ENCODE results near the gene SPIRE2.
A peak's percentile ranks its signal among the peaks of the same experiment; 100 is the strongest.
"Not testable (repeated sequence)": the region's sequence is repeated elsewhere in the genome, so short reads cannot be mapped to it uniquely, and the experiment has no call there.

SPIRE2 gene

DNA sequence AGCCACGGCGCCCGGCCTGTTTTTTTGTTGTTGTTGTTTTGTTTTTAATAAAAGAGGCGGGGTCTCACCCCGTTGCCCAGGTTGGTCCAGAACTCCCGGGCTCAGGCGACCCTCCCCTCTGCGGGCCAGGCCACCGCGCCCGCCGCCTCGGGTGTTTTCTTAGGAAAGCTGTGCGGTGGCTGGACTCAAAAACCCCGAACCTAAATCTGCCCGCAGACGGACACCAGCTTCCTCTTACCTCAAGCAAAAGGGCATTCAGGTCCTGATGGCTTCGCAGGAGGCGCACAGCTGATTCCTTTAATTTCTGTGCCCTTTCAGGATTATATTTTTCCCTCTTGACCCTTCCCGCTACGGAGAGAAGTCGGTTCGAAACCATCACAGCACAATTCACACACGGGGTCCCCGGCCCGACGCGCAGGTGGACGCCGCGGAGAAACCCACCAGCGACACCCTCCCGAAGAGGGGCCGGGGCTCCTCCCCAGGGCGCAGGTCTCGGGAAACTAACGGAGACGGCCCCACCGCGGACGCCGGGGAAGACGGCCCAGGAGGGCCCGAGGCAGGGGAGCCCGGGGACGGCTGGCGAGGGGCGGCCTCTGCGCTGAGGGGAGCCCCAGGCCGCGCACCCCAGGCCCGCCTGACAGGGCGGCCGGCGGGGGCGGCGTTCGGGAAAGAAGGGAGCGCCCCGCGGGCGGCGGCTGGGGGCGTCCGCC is 12.5 kb upstream of the SPIRE2 start:
- no peak for DNase-seq

DNA sequence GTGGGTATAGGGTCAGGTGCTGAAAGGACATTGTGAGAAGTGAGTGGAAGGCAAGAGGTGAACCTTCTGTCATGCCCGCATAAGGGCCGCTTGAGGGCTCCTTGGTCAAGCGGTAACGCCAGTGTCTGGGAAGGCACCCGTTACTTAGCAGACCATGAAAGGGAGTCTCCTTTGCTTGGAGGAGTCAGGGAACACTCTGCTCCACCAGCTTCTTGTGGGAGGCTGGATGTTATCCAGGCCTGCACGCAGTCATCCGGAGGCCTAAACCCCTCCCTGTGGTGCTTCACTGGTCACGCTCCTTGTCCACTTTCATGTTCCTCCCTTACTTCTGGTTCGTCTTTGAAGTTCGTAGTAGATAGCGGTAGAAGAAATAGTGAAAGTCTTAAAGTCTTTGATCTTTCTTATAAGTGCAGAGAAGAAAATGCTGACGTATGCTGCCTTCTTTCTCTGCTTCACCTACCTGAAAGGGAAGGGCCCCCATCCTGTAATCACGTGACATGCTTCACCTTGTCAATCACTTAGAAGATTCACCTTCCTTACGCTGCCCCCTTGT is 9.3 kb upstream of the SPIRE2 start:
- not testable (repeated sequence) for DNase-seq

DNA sequence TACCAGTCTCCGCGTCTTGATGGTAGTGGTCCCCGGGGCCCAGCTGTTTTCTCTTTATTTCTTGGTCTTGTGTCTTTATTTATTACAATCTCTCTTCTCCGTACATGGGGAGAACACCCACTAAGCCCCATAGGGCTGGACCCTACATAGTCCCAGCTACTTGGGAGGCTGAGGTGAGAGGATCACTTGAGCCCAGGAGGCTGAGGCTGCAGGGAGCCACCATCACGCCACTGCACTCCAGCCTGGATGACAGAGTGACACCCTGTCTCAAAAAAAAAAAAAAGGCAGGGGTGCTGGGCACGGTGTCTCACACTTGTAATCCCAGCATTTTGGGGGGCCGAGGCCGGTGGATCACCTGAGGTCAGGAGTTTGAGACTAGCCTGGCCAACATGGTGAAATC is 8.8 kb upstream of the SPIRE2 start:
- not testable (repeated sequence) for DNase-seq

DNA sequence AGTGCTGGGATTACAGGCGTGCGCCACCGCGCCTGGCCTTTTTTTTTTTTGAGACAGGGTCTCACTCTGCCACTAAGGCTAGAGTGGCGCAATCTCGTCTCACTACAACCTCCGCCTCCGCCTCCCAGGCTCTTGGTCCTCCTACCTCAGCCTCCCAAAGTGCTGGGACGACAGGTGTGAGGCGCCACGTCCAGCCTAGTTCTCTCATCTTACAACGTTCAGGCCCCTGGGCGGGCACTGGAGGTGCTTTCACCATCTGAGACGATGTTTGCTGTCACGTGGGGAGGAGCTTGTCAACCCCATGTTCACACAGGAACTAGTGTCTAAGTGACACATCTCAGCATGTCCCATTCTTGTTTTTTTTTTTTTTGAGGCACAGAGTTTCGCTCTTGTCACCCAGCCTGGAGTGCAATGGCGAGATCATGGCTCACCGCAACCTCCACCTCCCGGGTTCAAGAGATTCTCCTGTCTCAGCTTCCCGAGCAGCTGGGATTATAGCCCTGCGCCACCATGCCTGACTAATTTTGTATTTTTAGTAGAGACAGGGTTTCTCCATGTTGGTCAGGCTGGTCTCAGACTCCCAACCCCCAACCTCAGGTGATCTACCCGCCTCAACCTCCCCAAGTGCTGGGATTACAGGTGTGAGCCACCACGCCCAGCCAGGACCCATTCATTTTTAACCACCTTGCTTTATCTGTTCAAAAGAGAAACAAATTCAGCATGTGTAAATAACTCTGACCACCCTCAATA is 6.7 kb upstream of the SPIRE2 start:
- no peak for DNase-seq

DNA sequence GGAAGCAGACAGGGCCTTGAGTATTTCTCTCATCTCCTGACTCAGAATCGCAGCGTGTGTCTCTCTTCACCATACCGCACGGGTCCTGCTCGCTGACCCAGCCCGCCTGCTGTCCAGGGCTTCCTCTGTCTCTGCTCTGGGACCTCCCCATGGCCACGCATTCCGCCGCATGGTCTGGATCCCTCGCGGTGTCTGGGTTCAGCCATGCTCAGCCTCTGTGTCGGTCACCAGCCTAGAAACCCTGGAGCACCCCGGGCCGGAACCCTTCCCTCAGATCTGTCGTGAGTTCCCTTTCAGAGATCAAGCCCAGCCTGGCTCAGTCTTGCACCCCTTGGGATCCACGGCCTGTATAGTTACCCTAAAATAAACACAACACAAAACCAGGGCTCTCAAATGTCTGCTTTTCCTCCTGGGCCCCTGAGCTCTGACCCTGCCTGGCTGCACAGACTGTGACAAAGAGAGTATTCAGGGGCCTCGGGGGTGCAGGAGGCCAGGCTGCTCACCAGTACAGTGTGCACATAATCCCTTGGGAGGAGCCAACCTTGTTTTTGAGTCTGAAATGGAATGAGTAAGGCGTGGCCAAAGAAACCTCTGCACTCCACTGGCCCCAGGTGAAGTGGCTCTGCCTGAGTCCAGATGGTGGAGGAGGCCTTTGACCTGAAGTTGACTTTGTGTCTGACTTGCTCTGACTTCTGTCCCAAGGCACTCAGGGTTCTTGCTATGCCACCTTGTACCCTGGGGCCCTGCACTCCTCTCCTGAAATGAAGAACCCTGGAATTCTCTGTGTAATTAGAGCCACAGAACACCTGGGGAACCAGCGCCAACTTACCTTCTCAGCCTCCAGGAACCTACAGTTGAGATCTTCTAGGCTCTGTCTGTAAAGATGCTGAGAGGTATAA is 5.8 kb upstream of the SPIRE2 start:
- no peak for DNase-seq

DNA sequence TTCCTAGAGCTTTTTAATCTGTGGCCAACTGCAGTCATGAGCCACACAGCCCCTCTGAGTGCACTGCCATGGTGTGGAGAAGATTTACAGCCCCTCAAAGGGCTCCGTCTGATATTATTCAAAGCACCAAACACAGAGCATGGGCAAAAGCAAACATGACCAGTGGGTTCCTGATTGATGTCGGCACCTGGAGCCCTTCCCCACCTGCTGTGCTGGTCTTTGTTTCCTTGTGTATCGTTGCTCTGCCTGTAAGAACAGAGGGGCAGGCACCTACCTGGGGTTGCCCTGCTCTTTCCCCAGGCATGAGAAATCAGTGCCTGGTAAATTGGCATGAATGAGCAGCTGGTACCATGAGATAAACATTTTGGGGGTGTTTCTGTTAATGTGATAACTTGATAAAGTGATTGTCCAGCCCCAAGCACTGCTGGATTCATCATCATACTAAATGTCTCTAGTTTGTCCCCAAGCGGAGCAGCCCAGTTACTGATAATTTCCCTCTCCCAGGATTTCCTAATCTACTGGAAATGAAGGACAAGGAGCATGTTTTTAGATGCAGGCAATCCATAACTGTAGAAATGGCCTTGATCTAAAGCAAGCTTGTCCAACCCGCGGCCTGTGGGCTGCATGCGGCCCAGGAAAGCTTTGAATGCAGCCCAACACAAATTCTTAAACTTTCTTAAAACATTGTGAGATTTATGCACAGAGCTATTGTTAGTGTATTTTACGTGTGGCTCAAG is 5.0 kb upstream of the SPIRE2 start:
- peak in 1 of 2 experiments; percentile 30 for DNase-seq

DNA sequence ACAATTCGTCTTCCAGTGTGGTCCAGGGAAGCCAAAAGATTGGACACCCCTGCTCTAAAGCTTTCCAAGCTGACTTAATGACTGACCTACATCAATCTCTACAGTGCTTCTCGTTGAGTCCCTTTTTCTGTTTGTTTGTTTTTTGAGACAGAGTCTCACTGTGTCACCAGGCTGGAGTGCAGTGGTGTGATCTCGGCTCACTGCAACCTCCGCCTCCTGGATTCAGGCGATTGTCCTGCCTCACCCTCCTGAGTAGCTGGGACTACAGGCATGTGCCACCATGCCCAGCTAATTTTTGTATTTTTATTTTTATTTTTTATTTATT is 4.5 kb upstream of the SPIRE2 start:
- not testable (repeated sequence) for DNase-seq

DNA sequence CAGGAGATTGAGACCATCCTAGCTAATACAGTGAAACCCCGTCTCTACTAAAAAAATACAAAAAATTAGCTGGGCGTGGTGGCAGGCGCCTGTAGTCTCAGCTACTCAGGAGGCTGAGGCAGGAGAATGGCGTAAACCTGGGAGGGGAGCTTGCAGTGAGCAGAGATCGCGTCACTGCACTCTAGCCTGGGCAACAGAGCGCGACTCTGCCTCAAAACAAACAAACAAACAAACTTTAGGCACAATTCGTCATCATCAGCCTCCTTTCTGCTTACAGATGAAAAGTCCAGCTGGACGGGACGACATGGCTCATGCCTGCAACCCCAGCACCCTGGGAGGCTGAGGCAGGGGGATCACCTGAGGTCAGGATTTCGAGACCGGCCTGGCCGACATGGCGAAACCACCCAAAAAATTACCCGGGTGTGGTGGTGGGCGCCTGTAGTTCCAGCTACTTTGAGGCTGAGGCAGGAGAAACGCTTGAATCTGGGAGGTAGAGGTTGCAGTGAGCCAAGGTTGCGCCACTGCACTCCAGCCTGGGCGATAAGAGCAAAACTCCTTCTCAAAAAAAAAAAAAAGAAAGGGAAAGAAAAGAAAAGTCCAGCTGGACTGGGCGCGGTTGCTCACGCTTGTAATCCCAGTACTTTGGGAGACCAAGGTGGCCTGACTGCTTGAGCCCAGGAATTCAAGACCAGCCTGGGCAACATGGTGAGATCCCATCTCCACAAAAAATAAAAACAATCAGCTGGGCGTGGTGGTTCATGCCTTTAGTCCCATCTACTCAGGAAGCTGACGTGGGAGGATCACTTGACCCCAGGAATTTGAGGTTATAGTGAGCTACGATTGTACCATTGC is 1.5 kb upstream of the SPIRE2 start:
- no peak for DNase-seq

DNA sequence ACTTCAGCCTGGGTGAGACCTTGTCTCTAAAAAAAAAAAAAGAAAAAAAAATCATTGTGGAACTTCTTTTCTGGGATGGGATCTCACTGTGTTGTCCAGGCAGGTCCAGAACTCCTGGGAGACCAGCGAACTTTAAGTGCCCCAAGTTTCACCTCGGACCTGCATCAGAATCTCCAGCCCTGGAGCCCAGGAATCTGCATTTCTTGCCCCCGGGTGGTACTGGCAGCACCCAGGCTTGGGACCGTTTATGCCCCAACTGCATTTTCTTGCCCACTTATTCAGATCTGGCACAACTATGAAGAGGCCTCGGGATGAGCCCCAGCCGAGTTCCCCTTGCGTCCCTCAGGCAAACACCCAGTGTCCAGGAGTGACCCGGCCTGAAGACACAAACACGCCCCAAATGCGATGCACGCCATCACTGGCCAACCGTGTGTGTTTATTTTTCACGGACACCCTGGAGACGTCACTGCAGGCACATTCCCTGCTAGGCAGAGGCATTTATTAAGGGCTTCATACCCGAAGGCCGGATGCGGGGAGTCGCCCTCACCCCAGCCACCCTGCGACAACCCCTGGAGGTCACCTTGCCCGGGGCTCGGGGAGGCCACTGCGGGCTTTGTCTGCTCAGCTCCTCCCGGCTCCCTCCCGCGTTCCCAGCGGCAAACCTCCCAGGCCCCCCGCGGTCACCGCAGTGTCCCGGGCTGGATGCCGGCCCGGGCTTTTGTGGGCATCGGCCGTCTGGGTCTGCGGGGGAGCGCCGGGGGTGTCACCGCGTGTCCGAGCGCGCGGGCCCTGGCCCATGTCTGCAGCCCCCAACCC is 684 bp upstream of the SPIRE2 start:
- no peak for DNase-seq

DNA sequence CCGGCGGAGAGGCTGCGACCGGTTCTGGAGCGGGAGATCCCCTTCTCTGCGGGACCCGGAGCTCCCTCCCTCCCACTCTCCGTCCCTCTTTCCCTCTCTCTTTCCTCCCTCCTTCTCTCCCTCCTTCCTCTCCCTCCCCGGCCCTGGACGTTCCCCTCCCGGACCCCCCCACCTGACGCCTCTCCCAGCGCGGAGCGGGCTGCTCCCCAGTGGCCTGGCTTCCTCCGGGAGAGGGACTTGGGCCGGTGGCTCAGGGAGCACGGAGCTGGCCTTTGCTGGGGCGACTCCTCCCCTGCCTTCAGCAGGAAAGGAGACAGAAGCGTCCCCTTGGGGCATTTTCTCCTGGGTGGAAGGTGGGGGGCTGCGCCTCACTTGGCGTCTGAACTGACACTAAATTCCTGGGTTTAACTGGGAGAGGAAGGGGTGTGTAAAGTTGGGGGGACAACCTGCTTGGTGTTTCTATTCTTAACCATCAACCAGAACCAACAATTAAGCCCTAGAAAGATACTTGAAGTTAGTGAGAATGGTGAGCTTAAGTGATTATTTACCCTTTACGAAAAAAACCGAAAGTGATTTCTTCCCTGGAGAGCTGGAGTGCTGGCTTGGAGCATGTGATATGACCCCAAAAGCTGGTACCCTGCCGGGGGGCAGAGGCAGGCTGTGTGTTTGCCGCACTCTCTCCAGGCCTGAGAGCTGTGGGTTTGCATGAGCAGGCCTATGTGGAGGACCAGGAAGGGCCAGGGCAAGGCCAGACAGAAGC is 775 bp downstream of the SPIRE2 start:
- no peak for DNase-seq

DNA sequence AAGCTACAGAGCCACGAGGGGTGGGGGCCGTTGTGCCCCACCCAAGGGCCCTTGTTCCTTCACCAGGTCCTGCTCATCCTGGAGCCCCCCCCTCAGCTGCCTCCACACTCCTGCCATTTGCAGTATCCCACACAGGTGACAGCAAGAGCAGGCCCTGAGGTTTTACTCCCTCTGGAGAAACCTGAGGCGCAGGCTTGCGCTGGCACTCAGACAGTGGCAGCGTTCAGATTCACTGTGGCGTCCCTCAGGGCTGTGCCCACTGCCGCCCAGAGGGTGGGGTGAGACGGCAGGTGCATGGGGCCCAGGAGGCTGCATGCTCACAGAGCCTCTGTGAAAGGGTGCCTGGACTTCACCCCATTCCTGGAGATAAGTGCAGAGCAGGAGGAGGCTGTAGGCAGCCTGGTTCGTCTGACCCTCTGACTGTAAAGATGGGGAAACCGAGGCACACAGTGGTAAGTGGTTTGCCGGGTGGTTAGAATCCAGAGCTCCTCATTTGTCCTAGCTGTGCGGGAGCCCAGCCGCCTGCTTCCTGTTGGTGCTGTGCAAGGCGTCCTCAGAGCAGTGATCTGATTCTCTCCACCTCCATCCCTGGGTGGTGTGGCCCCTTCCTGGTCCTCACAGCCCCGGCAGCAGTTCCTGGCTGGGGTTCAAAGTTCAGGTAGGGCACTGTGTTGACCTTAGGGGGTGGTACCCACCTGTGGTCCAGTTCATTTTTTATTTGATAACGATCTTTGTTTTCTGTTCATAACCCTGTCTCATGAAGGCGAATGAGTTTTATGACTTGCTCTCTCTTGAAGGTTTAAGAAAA is 1.6 kb downstream of the SPIRE2 start:
- DNase-seq: peak in 1 of 2 experiments; percentile 31

DNA sequence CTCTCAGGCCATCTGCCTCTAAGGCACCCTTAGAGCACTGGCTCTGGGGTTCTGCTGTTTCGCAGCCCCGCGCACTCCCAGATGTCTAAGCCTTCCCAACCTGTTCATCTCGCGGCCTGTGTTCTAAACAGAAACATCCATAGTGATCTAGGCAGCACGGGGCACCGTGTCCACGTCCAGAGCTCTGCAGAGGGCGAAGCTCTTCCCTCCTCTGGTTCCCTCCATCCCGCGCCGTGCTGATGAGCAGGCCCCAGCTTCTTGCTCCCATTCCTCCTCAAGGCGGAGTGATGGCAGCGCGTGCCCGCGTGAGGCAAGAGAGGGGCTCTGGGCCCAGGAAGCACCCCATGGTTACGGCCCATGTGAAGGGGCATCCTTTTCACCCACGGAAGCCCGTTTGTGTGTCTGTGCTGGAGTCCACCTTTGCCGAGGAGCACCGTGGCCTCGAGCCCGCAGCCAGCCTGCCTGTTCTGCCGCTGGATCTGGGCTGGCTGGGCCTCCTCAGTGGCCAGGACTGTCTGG is 3.6 kb downstream of the SPIRE2 start:
- DNase-seq: no peak

DNA sequence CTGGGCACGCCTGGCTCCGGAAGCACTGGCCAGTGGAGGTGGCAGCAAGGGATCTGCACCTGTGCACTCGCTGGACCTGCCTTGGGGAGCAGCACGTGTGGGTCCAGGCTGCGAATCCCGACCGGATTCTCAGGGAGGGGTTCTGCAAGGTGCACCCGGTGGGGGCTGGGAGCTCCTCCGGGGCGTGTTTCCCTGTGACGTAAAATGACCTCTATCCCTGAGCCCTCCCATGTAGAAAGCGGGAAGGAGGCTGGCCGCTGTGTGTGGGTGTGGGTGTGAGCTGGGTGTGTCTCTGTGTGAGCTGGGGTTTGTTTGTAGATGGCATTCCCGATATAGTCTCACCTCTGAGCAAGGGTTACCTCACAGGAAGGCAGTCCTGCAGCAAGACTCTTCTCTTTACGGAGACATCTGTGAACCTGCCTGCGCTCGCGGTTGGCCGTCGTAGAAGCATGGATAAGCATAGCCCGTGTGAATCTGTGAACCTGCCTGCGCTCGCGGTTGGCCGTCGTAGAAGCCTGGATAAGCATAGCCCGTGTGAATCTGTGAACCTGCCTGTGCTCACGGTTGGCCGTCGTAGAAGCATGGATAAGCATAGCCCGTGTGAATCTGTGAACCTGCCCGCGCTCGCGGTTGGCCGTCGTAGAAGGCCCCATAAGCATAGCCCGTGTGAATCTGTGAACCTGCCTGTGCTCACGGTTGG is 5.5 kb downstream of the SPIRE2 start:
- DNase-seq: not testable (repeated sequence)

DNA sequence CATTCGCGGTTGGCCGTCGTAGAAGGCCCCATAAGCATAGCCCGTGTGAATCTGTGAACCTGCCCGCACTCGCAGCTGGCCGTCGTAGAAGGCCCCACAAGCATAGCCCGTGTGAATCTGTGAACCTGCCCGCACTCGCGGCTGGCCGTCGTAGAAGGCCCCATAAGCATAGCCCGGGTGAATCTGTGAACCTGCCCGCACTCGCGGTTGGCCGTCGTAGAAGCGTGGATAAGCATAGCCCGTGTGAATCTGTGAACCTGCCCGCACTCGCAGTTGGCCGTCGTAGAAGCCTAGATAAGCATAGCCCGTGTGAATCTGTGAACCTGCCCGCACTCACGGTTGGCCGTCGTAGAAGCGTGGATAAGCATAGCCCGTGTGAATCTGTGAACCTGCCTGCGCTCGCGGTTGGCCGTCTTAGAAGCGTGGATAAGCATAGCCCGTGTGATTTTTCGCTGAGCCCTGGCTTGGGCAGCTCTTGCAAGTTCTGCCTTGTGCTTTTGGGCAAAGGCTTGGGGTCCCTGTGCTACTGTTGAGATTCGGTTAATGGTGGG is 6.6 kb downstream of the SPIRE2 start:
- not testable (repeated sequence) for DNase-seq

DNA sequence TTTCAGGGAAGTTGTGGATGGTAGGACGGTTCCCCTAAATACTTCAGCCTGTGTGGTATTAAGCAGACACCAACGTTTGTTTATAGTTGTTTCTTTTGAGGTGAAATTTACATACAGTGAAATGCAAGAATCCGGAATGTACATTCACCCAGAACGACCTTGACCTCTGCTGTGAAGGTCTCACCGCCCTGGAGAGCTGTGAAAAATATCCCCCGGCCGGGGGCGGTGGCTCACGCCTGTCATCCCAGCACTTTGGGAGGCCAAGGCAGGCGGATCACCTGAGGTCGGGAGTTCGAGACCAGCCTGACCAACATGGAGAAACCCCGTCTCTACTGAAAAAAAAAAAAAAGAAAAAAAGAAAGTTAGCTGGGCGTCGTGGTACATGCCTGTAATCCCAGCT is 8.2 kb downstream of the SPIRE2 start:
- not testable (repeated sequence) for DNase-seq

DNA sequence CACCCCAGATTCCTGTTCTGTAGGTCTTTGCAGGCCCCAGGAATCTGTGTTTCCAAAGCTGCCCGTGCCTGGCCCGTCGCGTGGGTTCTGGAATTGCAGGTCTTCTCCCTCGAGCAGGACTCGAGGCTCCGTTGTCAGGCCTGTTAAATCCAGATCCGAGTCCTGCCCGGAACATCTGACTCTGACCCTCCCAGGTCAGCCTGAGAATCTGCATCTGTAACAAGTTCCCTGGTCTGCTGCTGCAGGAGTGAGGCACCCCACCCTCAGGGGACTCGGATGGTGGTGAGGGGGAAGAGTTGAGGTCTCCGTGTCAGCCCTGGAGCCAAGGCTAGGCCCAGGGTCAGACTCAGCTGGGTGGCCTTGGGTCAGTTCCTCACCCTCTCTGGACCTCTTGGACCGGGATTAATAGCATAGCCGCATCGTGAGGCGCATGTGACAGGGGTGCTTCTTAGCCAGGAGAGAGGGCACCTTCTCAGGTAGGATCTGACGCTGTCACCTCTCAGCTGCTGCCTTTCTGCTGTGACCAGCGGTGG is 8.8 kb downstream of the SPIRE2 start:
- DNase-seq: no peak

DNA sequence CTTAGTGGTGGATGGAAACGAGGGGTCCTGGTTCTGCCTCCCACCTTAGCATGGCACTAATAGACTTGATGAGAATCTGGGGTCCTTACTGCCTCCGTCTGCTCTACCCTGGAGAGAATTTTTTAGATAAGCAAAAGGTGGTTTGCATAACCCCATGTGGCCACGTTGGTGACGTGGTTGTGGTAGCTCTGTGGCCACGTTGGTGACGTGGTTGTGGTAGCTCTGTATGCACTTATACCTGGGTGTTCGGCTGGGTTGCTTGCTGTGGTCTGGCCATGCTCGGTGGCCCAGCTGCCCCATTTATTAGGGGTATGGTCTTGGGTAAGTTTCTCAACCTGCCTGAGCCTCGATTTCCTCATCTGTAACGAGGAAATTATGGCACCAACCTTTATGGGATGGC is 13.0 kb downstream of the SPIRE2 start:
- no peak for DNase-seq
